NT2/D1 (cell line): ENCODE data around the gene PIGL.

Experiments used
- SUZ12 ChIP-seq: IDR thresholded peaks from 2 replicates; pipeline ENCODE4 v1.6.1; 2011; ENCODE audit not compliant: insufficient read length, insufficient read depth; ENCODE audit errors: extremely low read depth
- ZNF274 ChIP-seq: IDR thresholded peaks from 2 replicates; pipeline ENCODE4 v1.6.1; 2011; ENCODE audit warnings: mild to moderate bottlenecking, low read depth, low read length

GRCh38 chr17:16306211-16306610, 89.2 kb downstream of the PIGL start:
- TF ChIP-seq ZNF274 (no peak), SUZ12 (no peak)
